PC-3 (cell line): ENCODE measurements around the gene KISS1R. TPM values are rescaled to one million over a fixed set of nuclear protein-coding genes. Genes with fewer than 3 reads are reported as not detected.

ENCODE experiments used
- ATAC-seq: fragments of 200-7000 bp; cut with Tn5 transposase; 2 replicates; pipeline ENCODE4 v1.9.1; 2020; ENCODE audit warnings: mild to moderate bottlenecking, moderate library complexity
- BruUV-seq: library from RNA; stranded (reverse); fragments of 400-500 nt; replicated peaks from 2 replicates; lab custom pipeline; 2021; lab: Mats Ljungman, UMichigan
- CTCF ChIA-PET: fragments of 300-600 bp; sonication (Branson Sonifier 250); formaldehyde crosslinking; loops from one replicate; lab custom pipeline; 2022; ENCODE audit warnings: antibody characterized with exemption; lab: Charles Lee
- POLR2A ChIA-PET: fragments of 300-600 bp; sonication (Branson Sonifier 250); formaldehyde crosslinking; loops from one replicate; lab custom pipeline; 2022; ENCODE audit warnings: antibody characterized with exemption; ENCODE audit not compliant: unreplicated experiment; lab: Charles Lee
- DNase-seq: peaks from one replicate; pipeline ENCODE4 v3.0.0-alpha.2; 2015
- H2AFZ ChIP-seq: fragments of 300-600 bp; sonication (generic); 2 replicates; pipeline ENCODE4 v1.6.0; 2016; ENCODE audit warnings: antibody characterized with exemption, low read length
- H3F3A ChIP-seq: fragments of 300-600 bp; sonication (generic); one replicate; pipeline ENCODE4 v1.6.0; 2017; ENCODE audit warnings: antibody characterized with exemption, low read length, control low read depth, mild to moderate bottlenecking; ENCODE audit not compliant: unreplicated experiment
- H3K27ac ChIP-seq: fragments of 300-600 bp; sonication (generic); 2 replicates; pipeline ENCODE4 v1.5.1; 2016; ENCODE audit warnings: mild to moderate bottlenecking, low read length
- H3K27me3 ChIP-seq: fragments of 300-600 bp; sonication (generic); 2 replicates; pipeline ENCODE4 v1.6.1; 2016; ENCODE audit warnings: low read length, mixed read lengths
- H3K36me3 ChIP-seq: fragments of 300-600 bp; sonication (generic); 2 replicates; pipeline ENCODE4 v1.6.1; 2016; ENCODE audit warnings: low read depth, mixed run types, low read length, mixed read lengths
- H3K4me1 ChIP-seq: fragments of 300-600 bp; sonication (generic); 2 replicates; pipeline ENCODE4 v1.5.1; 2016; ENCODE audit warnings: low read length; ENCODE audit not compliant: insufficient read depth
- H3K4me2 ChIP-seq: fragments of 300-600 bp; sonication (generic); 2 replicates; pipeline ENCODE4 v1.6.0; 2016; ENCODE audit warnings: low read length
- H3K4me3 ChIP-seq: fragments of 300-600 bp; sonication (generic); 2 replicates; pipeline ENCODE4 v1.5.1; 2016; ENCODE audit warnings: mild to moderate bottlenecking, low read length, mixed read lengths
- H3K79me2 ChIP-seq: fragments of 300-600 bp; sonication (generic); 2 replicates; pipeline ENCODE4 v1.6.1; 2017; ENCODE audit warnings: low read length, mixed read lengths
- H3K9ac ChIP-seq: fragments of 300-600 bp; sonication (generic); 2 replicates; pipeline ENCODE4 v1.6.0; 2016; ENCODE audit warnings: mild to moderate bottlenecking, low read length
- H3K9me2 ChIP-seq: fragments of 300-600 bp; sonication (generic); replicated peaks from 2 replicates; pipeline ENCODE4 v1.6.1; 2016; ENCODE audit warnings: mixed run types, low read length, mixed read lengths
- H3K9me3 ChIP-seq: fragments of 300-600 bp; sonication (generic); 2 replicates; pipeline ENCODE4 v1.6.1; 2016; ENCODE audit warnings: low read length, mixed read lengths
- H4K20me1 ChIP-seq: fragments of 300-600 bp; sonication (generic); 2 replicates; pipeline ENCODE4 v1.6.1; 2016; ENCODE audit warnings: low read length, mixed read lengths
- CTCF ChIP-seq: fragments of 300-600 bp; sonication (generic); conservative IDR thresholded peaks from 2 replicates; pipeline ENCODE4 v1.5.1; 2017; ENCODE audit warnings: antibody characterized with exemption, low read depth, mild to moderate bottlenecking, low read length
- EZH2 ChIP-seq: fragments of 300-600 bp; sonication (generic); IDR thresholded peaks from one replicate; pipeline ENCODE4 v1.6.1; 2017; ENCODE audit warnings: antibody characterized with exemption, mild to moderate bottlenecking, low read length; ENCODE audit not compliant: unreplicated experiment
- EZH2phosphoT487 ChIP-seq: fragments of 300-600 bp; sonication (generic); IDR thresholded peaks from 2 replicates; pipeline ENCODE4 v1.6.1; 2018; ENCODE audit warnings: mild to moderate bottlenecking, antibody characterized with exemption, low read length, borderline replicate concordance
- intact Hi-C: fragments of 100-400 bp; cut with micrococcal nuclease; formaldehyde crosslinking; loops from 2 replicates; pipeline ENCODE4 v1.9.0; 2023
- total RNA-seq: library from RNA; depleted of rRNA; stranded (reverse); fragments of >200 nt; gene quantifications from 2 replicates; pipeline ENCODE4 v1.2.3, GENCODE V29; 2014

Gene KISS1R
- total RNA-seq, 1 experiment from 2014 or later = 3.9 TPM

- Histone ChIP-seq H3K4me2 (no peak overlapping the region), H3K79me2 (no peaks in the 10 kb centered on the region), H3K9ac (no peak overlapping the region), H3K27ac (no peak overlapping the region), H3K27me3 (no peaks in the 10 kb centered on the region), H3K4me3 (no peak overlapping the region), H4K20me1 (no peaks in the 10 kb centered on the region), H3K36me3 (peaks cover 5% of the 10 kb centered on the region; the same call in 1 of the 2 replicates), H3K4me1 (peaks cover 9% of the 10 kb centered on the region; the same call in 1 of the 2 replicates), H3F3A (no peaks in the 10 kb centered on the region), H3K9me3 (no peaks in the 10 kb centered on the region), H2AFZ (no peak overlapping the region), H3K9me2 (no peaks in the 10 kb centered on the region)
- CTCF ChIA-PET = interaction anchor here (0.7 kb wide), 1 partner anchor 120 kb away, joined by 4 read pairs; no protein-coding TSS in a partner anchor
- POLR2A ChIA-PET = no interaction called here
- DNase-seq (no peak), ATAC-seq (no peak)
- BruUV-seq = no TSS peak
- intact Hi-C loops = no loop called here
- TF ChIP-seq EZH2phosphoT487 (no peak), CTCF (no peak), EZH2 (no peak)
Observed at GRCh38 chr19:882871-883497, 34.1 kb upstream of the KISS1R start.

GRCh38 chr19:883661-884211 lies 33.4 kb upstream of the KISS1R start:
- Histone ChIP-seq H2AFZ (no peak overlapping the region), H3K27me3 (no peaks in the 10 kb centered on the region), H3K9me3 (no peaks in the 10 kb centered on the region), H3K36me3 (peaks cover 5% of the 10 kb centered on the region; the same call in 1 of the 2 replicates), H3F3A (no peaks in the 10 kb centered on the region), H3K4me3 (no peak overlapping the region), H3K79me2 (no peaks in the 10 kb centered on the region), H3K4me1 (peaks cover 9% of the 10 kb centered on the region; the same call in 1 of the 2 replicates), H3K27ac (peak overlapping the region; percentile 48), H3K4me2 (no peak overlapping the region), H3K9me2 (no peaks in the 10 kb centered on the region), H3K9ac (no peak overlapping the region), H4K20me1 (no peaks in the 10 kb centered on the region)
- ATAC-seq = peak; percentile 98
- CTCF ChIA-PET = interaction anchor here (0.7 kb wide), 1 partner anchor 119 kb away, joined by 4 read pairs; no protein-coding TSS in a partner anchor
- TF ChIP-seq CTCF (peak; percentile 67), EZH2phosphoT487 (peak; percentile 84), EZH2 (no peak)
- DNase-seq = peak; percentile 91
- no TSS peak for BruUV-seq
- POLR2A ChIA-PET = no interaction called here
- intact Hi-C loops = no loop called here
